B cell (primary cell): Measurements from ENCODE around the gene SIK3. TPM values are rescaled to one million over a fixed set of nuclear protein-coding genes. Genes with fewer than 3 reads are reported as not detected.

Experiments
- ATAC-seq: fragments of 200-7000 bp; cut with Tn5 transposase; one replicate; pipeline ENCODE4 v1.10.0; 2021; ENCODE audit warnings: low read depth, mild to moderate bottlenecking, moderate number of reproducible peaks, moderate library complexity
- CTCF ChIA-PET: fragments of 350-600 bp; sonication (Branson Sonifier 250); formaldehyde crosslinking; loops from one replicate; lab custom pipeline; 2021; ENCODE audit warnings: antibody characterized with exemption, inconsistent platforms; lab: Charles Lee
- POLR2A ChIA-PET: fragments of 350-600 bp; sonication (Branson Sonifier 250); formaldehyde crosslinking; loops from one replicate; lab custom pipeline; 2021; ENCODE audit warnings: antibody characterized with exemption; lab: Charles Lee
- DNase-seq: peaks from one replicate; pipeline ENCODE4 v3.0.0; 2013
- H2AFZ ChIP-seq: 2 replicates; pipeline ENCODE4 v1.6.1; 2012; ENCODE audit warnings: mild to moderate bottlenecking, low read depth, low read length; ENCODE audit not compliant: insufficient read depth, poor library complexity, severe bottlenecking
- H3K27ac ChIP-seq, 2 donors: 1 replicate in 1 of 2; 2 replicates in 1 of 2; pipeline ENCODE4 v1.5.1; 2012 to 2013; ENCODE audit warnings: low read length in 2 of 2, mild to moderate bottlenecking in 2 of 2, moderate library complexity in 1 of 2
- H3K27me3 ChIP-seq, 4 experiments: fragments of 200-600 bp in 1 of 4; sonication (generic) in 1 of 4; replicated peaks in 1 of 4; 1 replicate in 2 of 4; 2 replicates in 2 of 4; pipeline versions ENCODE4 v1.6.1 to v1.7.0; 2013 to 2016; ENCODE audit warnings: low read length in 3 of 4, mild to moderate bottlenecking in 2 of 4, mixed read lengths in 1 of 4, moderate library complexity in 1 of 4; ENCODE audit not compliant: insufficient read depth in 4 of 4, control insufficient read depth in 3 of 4; ENCODE audit errors: control extremely low read depth in 1 of 4
- H3K36me3 ChIP-seq, 2 experiments: replicated peaks in 1 of 2; 1 replicate in 1 of 2; 2 replicates in 1 of 2; pipeline versions ENCODE4 v1.6.1 to v1.7.1; 2013; ENCODE audit warnings: low read length in 1 of 2; ENCODE audit not compliant: insufficient read depth in 2 of 2, control insufficient read depth in 1 of 2; ENCODE audit errors: control extremely low read depth in 1 of 2, extremely low read depth in 1 of 2
- H3K4me1 ChIP-seq, 2 donors: fragments of 200-600 bp in 1 of 2; sonication (generic) in 1 of 2; 1 replicate in 1 of 2; 2 replicates in 1 of 2; pipeline versions ENCODE4 v1.5.1 to v1.6.1; 2013 to 2017; ENCODE audit warnings: low read length in 2 of 2; ENCODE audit not compliant: control insufficient read depth in 2 of 2, insufficient read depth in 2 of 2
- H3K4me2 ChIP-seq: replicated peaks from 2 replicates; pipeline ENCODE3; 2012; ENCODE audit warnings: mild to moderate bottlenecking, low read depth, low read length; ENCODE audit not compliant: poor library complexity, severe bottlenecking
- H3K4me3 ChIP-seq, 5 experiments: fragments of 200-600 bp in 1 of 5; sonication (generic) in 1 of 5; 1 replicate in 3 of 5; 2 replicates in 2 of 5; pipeline versions ENCODE4 v1.5.1 to v1.7.0; 2011 to 2016; ENCODE audit warnings: low read length in 4 of 5, mild to moderate bottlenecking in 4 of 5, low read depth in 2 of 5, control low read depth in 1 of 5, moderate library complexity in 1 of 5; ENCODE audit not compliant: insufficient read depth in 1 of 5; ENCODE audit errors: control extremely low read depth in 1 of 5, extremely low read depth in 1 of 5
- H3K79me2 ChIP-seq: fragments of 200-600 bp; sonication (generic); one replicate; pipeline ENCODE4 v1.6.0; 2016; ENCODE audit warnings: low read length; ENCODE audit not compliant: control insufficient read depth, insufficient read depth
- H3K9ac ChIP-seq: fragments of 200-600 bp; sonication (generic); 2 replicates; pipeline ENCODE4 v1.6.1; 2017; ENCODE audit warnings: mild to moderate bottlenecking, low read length, moderate library complexity
- H3K9me3 ChIP-seq, 3 donors: one replicate each; pipeline versions ENCODE4 v1.6.1 to v1.7.1; 2013; ENCODE audit warnings: low read length in 2 of 3; ENCODE audit not compliant: control insufficient read depth in 2 of 3, insufficient read depth in 1 of 3; ENCODE audit errors: control extremely low read depth in 1 of 3
- H4K20me1 ChIP-seq: 2 replicates; pipeline ENCODE4 v1.6.0; 2012; ENCODE audit warnings: mild to moderate bottlenecking, low read length; ENCODE audit not compliant: insufficient read depth, control insufficient read depth, poor library complexity, severe bottlenecking
- H3K27ac Mint-ChIP-seq: one replicate; pipeline ENCODE4 v1.8.0; 2021; ENCODE audit warnings: mixed read lengths
- H3K27me3 Mint-ChIP-seq: one replicate; pipeline ENCODE4 v1.8.0; 2021; ENCODE audit warnings: mixed read lengths
- H3K4me1 Mint-ChIP-seq: one replicate; pipeline ENCODE4 v1.8.0; 2021; ENCODE audit warnings: mixed read lengths
- H3K4me3 Mint-ChIP-seq: one replicate; pipeline ENCODE4 v1.8.0; 2021; ENCODE audit warnings: mixed read lengths
- H3K9me3 Mint-ChIP-seq: one replicate; pipeline ENCODE4 v1.8.0; 2022; ENCODE audit warnings: mixed read lengths; ENCODE audit not compliant: insufficient read depth
- CTCF ChIP-seq: fragments of 200-600 bp; IDR thresholded peaks from one replicate; pipeline ENCODE4 v1.8.0; 2022; ENCODE audit warnings: antibody characterized with exemption, mild to moderate bottlenecking
- EZH2 ChIP-seq: IDR thresholded peaks from 2 replicates; pipeline ENCODE4 v1.6.1; 2012; ENCODE audit warnings: borderline replicate concordance, low read depth, mild to moderate bottlenecking, moderate library complexity, low read length; ENCODE audit not compliant: insufficient read depth, poor library complexity, severe bottlenecking
- WGBS: methylation state at CpG from one replicate; pipeline ENCODE4 v1.1.5; 2013; ENCODE audit warnings: missing lambda C conversion rate; ENCODE audit not compliant: insufficient coverage; 5-methylcytosine and 5-hydroxymethylcytosine counted together
- intact Hi-C: fragments of 100-400 bp; cut with micrococcal nuclease; formaldehyde crosslinking; loops from one replicate; pipeline ENCODE4 v1.10.0; 2022
- polyA plus RNA-seq: library from polyadenylated mRNA; depleted of rRNA; stranded (reverse); fragments of >200 nt; gene quantifications from 2 replicates; pipeline ENCODE4 v1.2.3, GENCODE V29; 2012
- total RNA-seq, 2 donors: library from RNA; stranded (reverse); fragments of 120-200 nt in 1 of 2; gene quantifications; 1 replicate in 1 of 2; 2 replicates in 1 of 2; pipeline versions ENCODE4 v1.2.3 to v1.2.4, GENCODE V29; 2013 to 2022

Gene SIK3
- total and polyA plus RNA-seq, 2 donors (not counting 1 experiment from before 2014, with no cell fraction given) = 36.5 to 180 TPM

- H3K79me2 ChIP-seq = peaks cover 97% of the 10 kb centered on the region
- H3K4me3 ChIP-seq = no peak overlapping the region
- peaks cover 63 to 66% of the 10 kb centered on the region in 2 donors for H3K4me1 ChIP-seq
Measured at GRCh38 chr11:117023178-117023577, 75.0 kb downstream of the SIK3 start.

GRCh38 chr11:117022526-117022925 lies 75.7 kb downstream of the SIK3 start:
- peak overlapping the region; percentile 35 for H3K4me2 ChIP-seq
- Mint-ChIP-seq H3K4me1 (peaks cover 80% of the 10 kb centered on the region), H3K27me3 (no peaks in the 10 kb centered on the region), H3K9me3 (no peaks in the 10 kb centered on the region), H3K27ac (peak overlapping the region; percentile 37), H3K4me3 (peak overlapping the region; percentile 40)
- peaks cover 67 to 70% of the 10 kb centered on the region in 2 donors for H3K4me1 ChIP-seq
- ChIA-PET CTCF (no interaction called here), POLR2A (no interaction called here)
- H3K79me2 ChIP-seq = peaks cover 97% of the 10 kb centered on the region
- TF ChIP-seq EZH2 (no peak), CTCF (no peak)
- no peak overlapping the region for H3K4me3 ChIP-seq
- no peak overlapping the region for H2AFZ ChIP-seq
- no peaks in the 10 kb centered on the region for H3K27me3 ChIP-seq
- H3K27ac ChIP-seq = peak overlapping the region in 1 of 2 donors; percentile 66
- peaks cover 49% of the 10 kb centered on the region for H4K20me1 ChIP-seq
- WGBS = no CpG with 5 or more reads among the region's 3 CpGs
- intact Hi-C loops = loop anchor here (5.0 kb wide), 3 partner anchors 40 to 95 kb away; no protein-coding TSS in a partner anchor
- H3K9ac ChIP-seq = no peak overlapping the region
- no peaks in the 10 kb centered on the region for H3K9me3 ChIP-seq
- ATAC-seq = no peak
- H3K36me3 ChIP-seq = no peaks in the 10 kb centered on the region
- DNase-seq = no peak

More at GRCh38 chr11:117023178-117023577, 75.0 kb downstream of the SIK3 start:
- no peak for DNase-seq
- no CpG with 5 or more reads among the region's 3 CpGs for WGBS
- intact Hi-C loops = loop anchor here (5.0 kb wide), 3 partner anchors 39 to 96 kb away; no protein-coding TSS in a partner anchor
- H3K4me2 ChIP-seq = peak overlapping the region; percentile 35
- CTCF ChIA-PET = no interaction called here
- TF ChIP-seq EZH2 (no peak), CTCF (no peak)
- peak overlapping the region; percentile 36 for H3K4me3 Mint-ChIP-seq
- no peak overlapping the region for H2AFZ ChIP-seq
- no peak for ATAC-seq
- peaks cover 80% of the 10 kb centered on the region for H3K4me1 Mint-ChIP-seq
- H3K36me3 ChIP-seq = no peaks in the 10 kb centered on the region
- no peaks in the 10 kb centered on the region for H3K9me3 Mint-ChIP-seq
- no peaks in the 10 kb centered on the region for H3K9me3 ChIP-seq
- H3K27ac ChIP-seq = peak overlapping the region in 1 of 2 donors; percentile 66
- no peaks in the 10 kb centered on the region for H3K27me3 Mint-ChIP-seq
- POLR2A ChIA-PET = interaction anchor here (1.0 kb wide), 1 partner anchor 43 kb away, joined by 5 read pairs; no protein-coding TSS in a partner anchor
- H3K27ac Mint-ChIP-seq = peak overlapping the region; percentile 66
- H3K27me3 ChIP-seq = no peaks in the 10 kb centered on the region
- H3K9ac ChIP-seq = no peak overlapping the region
- H4K20me1 ChIP-seq = peaks cover 50% of the 10 kb centered on the region
